SK-N-SH (cell line): Measurements from ENCODE around the gene TPO.

Experiments
- CTCF ChIP-seq: fragments of 200-600 bp; sonication (generic); IDR thresholded peaks from 2 replicates; pipeline ENCODE4 v1.6.1; 2017; ENCODE audit warnings: antibody characterized with exemption, mild to moderate bottlenecking, moderate library complexity
- ELF1 ChIP-seq: IDR thresholded peaks from 2 replicates; pipeline ENCODE4 v1.4.0; 2012
- POLR2AphosphoS5 ChIP-seq: IDR thresholded peaks from 2 replicates; pipeline ENCODE4 v1.6.1; 2012; ENCODE audit warnings: low read depth, low read length
- RFX5 ChIP-seq: IDR thresholded peaks from 2 replicates; pipeline ENCODE4 v1.6.1; 2012; ENCODE audit warnings: mild to moderate bottlenecking, improper control_type of control experiment, low read length
- SIN3A ChIP-seq: IDR thresholded peaks from 2 replicates; pipeline ENCODE4 v1.6.1; 2012; ENCODE audit warnings: low read depth, mild to moderate bottlenecking, low read length, moderate library complexity, borderline replicate concordance
- SMC3 ChIP-seq: IDR thresholded peaks from 2 replicates; pipeline ENCODE4 v1.6.1; 2012; ENCODE audit warnings: low read depth, low read length, improper control_type of control experiment
- YY1 ChIP-seq: IDR thresholded peaks from 2 replicates; pipeline ENCODE4 v1.4.0; 2012; ENCODE audit warnings: low read depth, mild to moderate bottlenecking
- TF ChIP-seq, protein P1 (sequence below): IDR thresholded peaks from 2 replicates; pipeline ENCODE4 v1.4.0; 2012; ENCODE audit warnings: low read depth, borderline replicate concordance
- TF ChIP-seq, protein P2 (sequence below): IDR thresholded peaks from 2 replicates; pipeline ENCODE4 v1.4.0; 2012; ENCODE audit warnings: low read depth

GRCh38 chr2:1544478-1545069, 131.3 kb downstream of the TPO start:
- TF ChIP-seq CTCF (no peak), POLR2AphosphoS5 (no peak), YY1 (no peak), ELF1 (no peak), RFX5 (no peak), SMC3 (no peak), SIN3A (no peak)
- TF ChIP-seq, protein P1, sequence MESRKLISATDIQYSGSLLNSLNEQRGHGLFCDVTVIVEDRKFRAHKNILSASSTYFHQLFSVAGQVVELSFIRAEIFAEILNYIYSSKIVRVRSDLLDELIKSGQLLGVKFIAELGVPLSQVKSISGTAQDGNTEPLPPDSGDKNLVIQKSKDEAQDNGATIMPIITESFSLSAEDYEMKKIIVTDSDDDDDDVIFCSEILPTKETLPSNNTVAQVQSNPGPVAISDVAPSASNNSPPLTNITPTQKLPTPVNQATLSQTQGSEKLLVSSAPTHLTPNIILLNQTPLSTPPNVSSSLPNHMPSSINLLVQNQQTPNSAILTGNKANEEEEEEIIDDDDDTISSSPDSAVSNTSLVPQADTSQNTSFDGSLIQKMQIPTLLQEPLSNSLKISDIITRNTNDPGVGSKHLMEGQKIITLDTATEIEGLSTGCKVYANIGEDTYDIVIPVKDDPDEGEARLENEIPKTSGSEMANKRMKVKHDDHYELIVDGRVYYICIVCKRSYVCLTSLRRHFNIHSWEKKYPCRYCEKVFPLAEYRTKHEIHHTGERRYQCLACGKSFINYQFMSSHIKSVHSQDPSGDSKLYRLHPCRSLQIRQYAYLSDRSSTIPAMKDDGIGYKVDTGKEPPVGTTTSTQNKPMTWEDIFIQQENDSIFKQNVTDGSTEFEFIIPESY, result no peak
- TF ChIP-seq, protein P2, sequence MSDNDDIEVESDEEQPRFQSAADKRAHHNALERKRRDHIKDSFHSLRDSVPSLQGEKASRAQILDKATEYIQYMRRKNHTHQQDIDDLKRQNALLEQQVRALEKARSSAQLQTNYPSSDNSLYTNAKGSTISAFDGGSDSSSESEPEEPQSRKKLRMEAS, result no peak
